Ascending aorta (tissue), 2 donors: ENCODE results near the gene EEF1AKMT2. TPM values are rescaled to one million over a fixed set of nuclear protein-coding genes. Genes with fewer than 3 reads are reported as not detected.
"Not testable (repeated sequence)": the region's sequence is repeated elsewhere in the genome, so short reads cannot be mapped to it uniquely, and the experiment has no call there.

ENCODE experiments used
- DNase-seq, 2 donors: peaks; one replicate each; pipeline ENCODE4 v3.0.0-alpha.2; 2019; ENCODE audit warnings: low spot score in 2 of 2
- H3K27ac ChIP-seq, 2 donors: fragments of 200-600 bp; sonication (generic); one replicate each; pipeline ENCODE4 v1.5.1; 2016 to 2017; ENCODE audit warnings: mild to moderate bottlenecking in 1 of 2
- H3K27me3 ChIP-seq: fragments of 200-600 bp; sonication (generic); one replicate; pipeline ENCODE4 v1.5.1; 2017
- H3K36me3 ChIP-seq, 2 donors: fragments of 200-600 bp; sonication (generic); one replicate each; pipeline ENCODE4 v1.5.1; 2016
- H3K4me1 ChIP-seq, 2 donors: fragments of 200-600 bp; sonication (generic); one replicate each; pipeline ENCODE4 v1.5.1; 2016 to 2017; ENCODE audit warnings: mild to moderate bottlenecking in 1 of 2
- H3K4me3 ChIP-seq, 2 donors: fragments of 200-600 bp; sonication (generic); one replicate each; pipeline ENCODE4 v1.5.1; 2016 to 2017; ENCODE audit warnings: mild to moderate bottlenecking in 1 of 2
- H3K9me3 ChIP-seq, 2 donors: fragments of 200-600 bp; sonication (generic); one replicate each; pipeline ENCODE4 v1.5.1; 2016
- intact Hi-C: fragments of 100-400 bp; cut with DNase I; formaldehyde crosslinking; loops from one replicate; pipeline ENCODE4 v1.15.1; 2023
- total RNA-seq: library from RNA; depleted of rRNA; stranded (reverse); fragments of >200 nt; gene quantifications from one replicate; pipeline ENCODE4 v1.1.0, GENCODE V29; 2016
- TF ChIP-seq, protein P1 (sequence below), 3 experiments: fragments of 200-600 bp in 2 of 3; fragments of 450-650 bp in 1 of 3; sonication (generic) in 2 of 3; IDR thresholded peaks; one replicate each; pipeline ENCODE4 v1.5.1; 2016 to 2019; ENCODE audit warnings: antibody characterized with exemption in 3 of 3, mild to moderate bottlenecking in 1 of 3, moderate library complexity in 1 of 3

Gene EEF1AKMT2
- total RNA-seq, 1 donor from 2014 or later: 10.5 TPM

GRCh38 chr10:124827474-124827873 is 35.8 kb upstream of the EEF1AKMT2 start:
- Histone ChIP-seq H3K4me1 (no peaks in the 10 kb centered on the region), H3K36me3 (peaks cover 50 to 60% of the 10 kb centered on the region in 2 donors), H3K4me3 (no peak overlapping the region), H3K27me3 (no peaks in the 10 kb centered on the region), H3K27ac (no peak overlapping the region), H3K9me3 (no peaks in the 10 kb centered on the region)
- intact Hi-C loops: loop anchor here (5.0 kb wide), 1 partner anchor 295 kb away; no protein-coding TSS in a partner anchor
- DNase-seq: no peak
- TF ChIP-seq, protein P1, sequence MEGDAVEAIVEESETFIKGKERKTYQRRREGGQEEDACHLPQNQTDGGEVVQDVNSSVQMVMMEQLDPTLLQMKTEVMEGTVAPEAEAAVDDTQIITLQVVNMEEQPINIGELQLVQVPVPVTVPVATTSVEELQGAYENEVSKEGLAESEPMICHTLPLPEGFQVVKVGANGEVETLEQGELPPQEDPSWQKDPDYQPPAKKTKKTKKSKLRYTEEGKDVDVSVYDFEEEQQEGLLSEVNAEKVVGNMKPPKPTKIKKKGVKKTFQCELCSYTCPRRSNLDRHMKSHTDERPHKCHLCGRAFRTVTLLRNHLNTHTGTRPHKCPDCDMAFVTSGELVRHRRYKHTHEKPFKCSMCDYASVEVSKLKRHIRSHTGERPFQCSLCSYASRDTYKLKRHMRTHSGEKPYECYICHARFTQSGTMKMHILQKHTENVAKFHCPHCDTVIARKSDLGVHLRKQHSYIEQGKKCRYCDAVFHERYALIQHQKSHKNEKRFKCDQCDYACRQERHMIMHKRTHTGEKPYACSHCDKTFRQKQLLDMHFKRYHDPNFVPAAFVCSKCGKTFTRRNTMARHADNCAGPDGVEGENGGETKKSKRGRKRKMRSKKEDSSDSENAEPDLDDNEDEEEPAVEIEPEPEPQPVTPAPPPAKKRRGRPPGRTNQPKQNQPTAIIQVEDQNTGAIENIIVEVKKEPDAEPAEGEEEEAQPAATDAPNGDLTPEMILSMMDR (IDR thresholded peaks at IDR 0.05): peak in 2 of 3 experiments; percentile 12 to 52

DNA sequence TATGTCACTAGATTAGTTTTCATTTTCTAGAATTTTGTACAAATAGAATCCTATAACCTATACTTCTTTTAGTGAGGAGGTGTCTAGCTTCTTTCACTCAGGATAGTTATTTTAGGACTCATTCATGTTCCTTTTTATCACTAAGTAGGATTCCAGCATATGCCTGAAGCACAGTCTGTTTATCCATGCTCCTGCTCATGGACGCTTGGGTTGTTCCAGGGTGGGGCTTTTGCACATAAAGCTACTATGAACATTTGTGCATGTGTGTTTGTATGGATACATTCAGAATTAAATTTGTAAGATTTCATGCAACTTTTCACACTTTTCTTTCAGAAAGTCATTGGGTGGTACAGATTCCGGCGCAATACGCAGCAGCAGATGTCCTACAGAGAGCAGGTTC is 34.6 kb upstream of the EEF1AKMT2 start:
- H3K36me3 ChIP-seq: peaks cover 42 to 56% of the 10 kb centered on the region in 2 donors
- no peaks in the 10 kb centered on the region for H3K9me3 ChIP-seq
- intact Hi-C loops: loop anchor here (5.0 kb wide), 1 partner anchor 294 kb away; no protein-coding TSS in a partner anchor
- no peaks in the 10 kb centered on the region for H3K4me1 ChIP-seq
- DNase-seq: no peak
- H3K27me3 ChIP-seq: no peaks in the 10 kb centered on the region
- H3K27ac ChIP-seq: no peak overlapping the region
- TF ChIP-seq, protein P1 (IDR thresholded peaks at IDR 0.05): no peak
- no peak overlapping the region for H3K4me3 ChIP-seq

DNA sequence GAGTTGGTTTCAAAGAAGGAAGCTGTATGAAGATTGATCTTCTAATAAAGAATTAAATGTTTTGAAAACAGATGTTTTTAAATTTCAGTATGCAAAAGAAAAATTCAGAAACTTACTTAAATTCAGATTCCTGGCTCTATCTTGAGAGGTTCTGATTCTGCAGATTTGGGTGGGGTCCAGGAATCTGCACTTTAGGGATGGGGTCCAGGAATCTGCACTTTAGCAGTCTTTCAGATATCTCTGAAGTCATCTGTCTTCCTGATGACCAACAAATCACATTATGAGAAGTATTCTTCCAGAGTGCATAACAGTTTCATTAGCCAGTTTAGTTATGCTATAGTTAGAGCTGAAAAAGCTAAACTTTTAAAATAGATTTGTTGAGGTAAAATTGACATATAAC is 34.0 kb upstream of the EEF1AKMT2 start:
- Histone ChIP-seq H3K4me1 (no peaks in the 10 kb centered on the region), H3K27ac (no peak overlapping the region), H3K36me3 (peaks cover 43 to 56% of the 10 kb centered on the region in 2 donors), H3K9me3 (no peaks in the 10 kb centered on the region), H3K4me3 (no peak overlapping the region), H3K27me3 (no peaks in the 10 kb centered on the region)
- intact Hi-C loops: loop anchor here (5.0 kb wide), 1 partner anchor 293 kb away; no protein-coding TSS in a partner anchor
- TF ChIP-seq, protein P1 (IDR thresholded peaks at IDR 0.05): no peak
- DNase-seq: no peak

GRCh38 chr10:124824932-124825331 is 33.2 kb upstream of the EEF1AKMT2 start:
- not testable (repeated sequence) for H3K4me1 ChIP-seq, H3K27me3 ChIP-seq, H3K9me3 ChIP-seq, DNase-seq, H3K27ac ChIP-seq, H3K4me3 ChIP-seq
- intact Hi-C loops: loop anchor here (5.0 kb wide), 1 partner anchor 293 kb away; no protein-coding TSS in a partner anchor
- H3K36me3 ChIP-seq: peaks cover 45 to 51% of the 10 kb centered on the region in 2 donors

- Histone ChIP-seq H3K36me3 (peaks cover 43 to 49% of the 10 kb centered on the region in 2 donors), H3K9me3 (no peaks in the 10 kb centered on the region), H3K27me3 (no peaks in the 10 kb centered on the region), H3K4me1 (no peaks in the 10 kb centered on the region), H3K27ac (no peak overlapping the region), H3K4me3 (no peak overlapping the region)
- no peak for DNase-seq
- TF ChIP-seq, protein P1 (IDR thresholded peaks at IDR 0.05): no peak
- intact Hi-C loops: no loop called here
Observed at GRCh38 chr10:124824507-124824906, 32.8 kb upstream of the EEF1AKMT2 start.

DNA sequence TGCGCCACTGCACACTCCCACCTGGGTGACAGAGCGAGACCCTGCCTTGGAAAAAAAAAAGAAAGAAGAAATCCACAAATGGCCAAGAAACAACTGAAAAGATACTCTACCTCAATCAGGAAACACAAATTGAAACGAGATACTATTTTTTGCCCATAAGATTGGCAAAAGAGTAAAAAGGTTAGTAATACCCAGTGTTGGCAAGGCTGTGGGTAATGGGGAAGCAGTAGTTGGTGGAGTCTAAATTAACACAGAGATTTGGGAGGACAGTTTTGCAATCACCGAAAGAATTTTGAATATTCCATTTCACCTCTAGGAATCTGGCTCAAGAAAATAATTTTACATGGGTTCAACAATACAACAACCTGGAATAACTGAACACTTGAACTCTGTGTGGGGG is 29.8 kb upstream of the EEF1AKMT2 start:
- Histone ChIP-seq H3K27ac (no peak overlapping the region), H3K36me3 (peaks cover 15 to 38% of the 10 kb centered on the region in 2 donors), H3K9me3 (no peaks in the 10 kb centered on the region), H3K4me1 (no peaks in the 10 kb centered on the region), H3K4me3 (no peak overlapping the region), H3K27me3 (no peaks in the 10 kb centered on the region)
- no peak for DNase-seq
- TF ChIP-seq, protein P1 (IDR thresholded peaks at IDR 0.05): no peak
- intact Hi-C loops: no loop called here
